Central memory CD8-positive, alpha-beta T cell (primary cell): Measurements from ENCODE around the gene RNF121.

ENCODE experiments used
- ATAC-seq: fragments of 150-1000 bp; cut with Tn5 transposase; replicated peaks from 2 replicates; pipeline ENCODE4 v1.10.0; 2022; ENCODE audit warnings: mild to moderate bottlenecking, moderate FRiP score, moderate number of reproducible peaks; ENCODE audit not compliant: poor library complexity, severe bottlenecking; ENCODE audit errors: extremely low read depth
- DNase-seq, 2 donors: peaks; one replicate each; pipeline ENCODE4 v3.0.0; 2021; ENCODE audit warnings: low spot score in 2 of 2
- H3K27ac Mint-ChIP-seq: one replicate; pipeline ENCODE4 v1.8.0; 2022; ENCODE audit warnings: low read depth, mild to moderate bottlenecking, moderate library complexity, mixed read lengths
- H3K27me3 Mint-ChIP-seq: one replicate; pipeline ENCODE4 v1.8.0; 2022; ENCODE audit warnings: mixed read lengths
- H3K36me3 Mint-ChIP-seq: one replicate; pipeline ENCODE4 v1.8.0; 2022; ENCODE audit warnings: mild to moderate bottlenecking, moderate library complexity, mixed read lengths; ENCODE audit not compliant: insufficient read depth
- H3K4me1 Mint-ChIP-seq: one replicate; pipeline ENCODE4 v1.8.0; 2022; ENCODE audit warnings: mixed read lengths
- H3K4me3 Mint-ChIP-seq: one replicate; pipeline ENCODE4 v1.8.0; 2022; ENCODE audit warnings: mild to moderate bottlenecking, moderate library complexity, mixed read lengths
- H3K9me3 Mint-ChIP-seq: one replicate; pipeline ENCODE4 v1.8.0; 2022; ENCODE audit warnings: mixed read lengths

Gene RNF121

GRCh38 chr11:72015511-72016061 lies 86.7 kb downstream of the RNF121 start:
- no peaks in the 10 kb centered on the region for H3K9me3 Mint-ChIP-seq
- no peak for DNase-seq
- H3K36me3 Mint-ChIP-seq, result peaks cover 62% of the 10 kb centered on the region
- peaks cover 20% of the 10 kb centered on the region for H3K4me1 Mint-ChIP-seq
- no peaks in the 10 kb centered on the region for H3K27me3 Mint-ChIP-seq
- no peak overlapping the region for H3K4me3 Mint-ChIP-seq
- H3K27ac Mint-ChIP-seq, result peak overlapping the region; percentile 86
- no peak for ATAC-seq

GRCh38 chr11:72018171-72018570 lies 89.3 kb downstream of the RNF121 start:
- Mint-ChIP-seq H3K4me3 (no peak overlapping the region), H3K4me1 (peaks cover 20% of the 10 kb centered on the region), H3K27ac (peak overlapping the region; percentile 46), H3K27me3 (no peaks in the 10 kb centered on the region), H3K36me3 (peaks cover 69% of the 10 kb centered on the region), H3K9me3 (no peaks in the 10 kb centered on the region)
- DNase-seq (no peak), ATAC-seq (no peak)

GRCh38 chr11:72023335-72023734 lies 94.5 kb downstream of the RNF121 start:
- H3K27ac Mint-ChIP-seq, result no peak overlapping the region
- peaks cover 61% of the 10 kb centered on the region for H3K36me3 Mint-ChIP-seq
- H3K4me3 Mint-ChIP-seq, result no peak overlapping the region
- H3K4me1 Mint-ChIP-seq, result peaks cover 30% of the 10 kb centered on the region
- ATAC-seq, result no peak
- H3K27me3 Mint-ChIP-seq, result no peaks in the 10 kb centered on the region
- H3K9me3 Mint-ChIP-seq, result no peaks in the 10 kb centered on the region
- DNase-seq, result no peak

GRCh38 chr11:72024069-72024754 lies 95.4 kb downstream of the RNF121 start:
- H3K4me3 Mint-ChIP-seq, result no peak overlapping the region
- DNase-seq, result no peak
- no peak overlapping the region for H3K27ac Mint-ChIP-seq
- no peaks in the 10 kb centered on the region for H3K27me3 Mint-ChIP-seq
- H3K9me3 Mint-ChIP-seq, result no peaks in the 10 kb centered on the region
- peaks cover 60% of the 10 kb centered on the region for H3K36me3 Mint-ChIP-seq
- no peak for ATAC-seq
- peaks cover 38% of the 10 kb centered on the region for H3K4me1 Mint-ChIP-seq

- Mint-ChIP-seq H3K9me3 (no peaks in the 10 kb centered on the region), H3K27ac (no peak overlapping the region), H3K36me3 (peaks cover 56% of the 10 kb centered on the region)
Observed at GRCh38 chr11:72026090-72026489, 97.2 kb downstream of the RNF121 start.

GRCh38 chr11:72030472-72031045 lies 101.7 kb downstream of the RNF121 start:
- DNase-seq (no peak), ATAC-seq (no peak)
- H3K4me3 Mint-ChIP-seq, result no peak overlapping the region
- H3K9me3 Mint-ChIP-seq, result no peaks in the 10 kb centered on the region
- H3K36me3 Mint-ChIP-seq, result peaks cover 56% of the 10 kb centered on the region
- peaks cover 41% of the 10 kb centered on the region for H3K4me1 Mint-ChIP-seq
- H3K27me3 Mint-ChIP-seq, result no peaks in the 10 kb centered on the region
- no peak overlapping the region for H3K27ac Mint-ChIP-seq

More at GRCh38 chr11:72026090-72026489, 97.2 kb downstream of the RNF121 start:
- Mint-ChIP-seq H3K4me1 (peaks cover 43% of the 10 kb centered on the region), H3K4me3 (no peak overlapping the region), H3K27me3 (no peaks in the 10 kb centered on the region)
- no peak for DNase-seq
- ATAC-seq, result no peak

- H3K36me3 Mint-ChIP-seq, result peaks cover 32% of the 10 kb centered on the region
- H3K9me3 Mint-ChIP-seq, result no peaks in the 10 kb centered on the region
- no peak overlapping the region for H3K27ac Mint-ChIP-seq
- H3K4me1 Mint-ChIP-seq, result peaks cover 17% of the 10 kb centered on the region
- no peak for ATAC-seq
- no peaks in the 10 kb centered on the region for H3K27me3 Mint-ChIP-seq
- H3K4me3 Mint-ChIP-seq, result no peak overlapping the region
- no peak for DNase-seq
Observed at GRCh38 chr11:72036687-72037086, 107.8 kb downstream of the RNF121 start.

- DNase-seq, result no peak
- Mint-ChIP-seq H3K36me3 (peaks cover 34% of the 10 kb centered on the region), H3K4me3 (no peak overlapping the region), H3K27me3 (no peaks in the 10 kb centered on the region), H3K9me3 (no peaks in the 10 kb centered on the region), H3K4me1 (peaks cover 17% of the 10 kb centered on the region), H3K27ac (no peak overlapping the region)
- no peak for ATAC-seq
Observed at GRCh38 chr11:72037554-72038311, 108.9 kb downstream of the RNF121 start.

GRCh38 chr11:72038491-72038890 lies 109.6 kb downstream of the RNF121 start:
- ATAC-seq (no peak), DNase-seq (no peak)
- Mint-ChIP-seq H3K4me1 (peaks cover 17% of the 10 kb centered on the region), H3K4me3 (no peak overlapping the region), H3K36me3 (peaks cover 27% of the 10 kb centered on the region), H3K27me3 (no peaks in the 10 kb centered on the region), H3K27ac (no peak overlapping the region), H3K9me3 (no peaks in the 10 kb centered on the region)

- DNase-seq, result no peak
- ATAC-seq, result no peak
- Mint-ChIP-seq H3K27me3 (no peaks in the 10 kb centered on the region), H3K9me3 (no peaks in the 10 kb centered on the region), H3K27ac (no peak overlapping the region), H3K36me3 (peaks cover 22% of the 10 kb centered on the region), H3K4me3 (no peak overlapping the region), H3K4me1 (peaks cover 17% of the 10 kb centered on the region)
Observed at GRCh38 chr11:72039031-72039855, 110.4 kb downstream of the RNF121 start.

GRCh38 chr11:72039856-72040401 lies 111.1 kb downstream of the RNF121 start:
- no peak overlapping the region for H3K27ac Mint-ChIP-seq
- no peak for DNase-seq
- no peaks in the 10 kb centered on the region for H3K27me3 Mint-ChIP-seq
- no peak for ATAC-seq
- H3K9me3 Mint-ChIP-seq, result no peaks in the 10 kb centered on the region
- H3K36me3 Mint-ChIP-seq, result peaks cover 17% of the 10 kb centered on the region
- H3K4me3 Mint-ChIP-seq, result no peak overlapping the region
- peaks cover 17% of the 10 kb centered on the region for H3K4me1 Mint-ChIP-seq
